GM23338 (cell line): Measurements from ENCODE around the gene COL9A3. TPM values are rescaled to one million over a fixed set of nuclear protein-coding genes. Genes with fewer than 3 reads are reported as not detected.

ENCODE experiments used
- ATAC-seq: fragments of 200-7000 bp; cut with Tn5 transposase; 3 replicates; pipeline ENCODE4 v1.9.1; 2020
- DNase-seq: peaks from one replicate; pipeline ENCODE4 v3.0.0-alpha.2; 2015; ENCODE audit warnings: low spot score
- H2AFZ ChIP-seq: fragments of 200-600 bp; sonication (generic); 2 replicates; pipeline ENCODE4 v1.8.0; 2016; ENCODE audit warnings: antibody characterized with exemption, mild to moderate bottlenecking, moderate library complexity
- H3F3A ChIP-seq: fragments of 200-600 bp; sonication (generic); replicated peaks from 2 replicates; pipeline ENCODE4 v1.8.0; 2017; ENCODE audit warnings: antibody characterized with exemption, mixed run types, low read depth
- H3K27ac ChIP-seq: fragments of 200-600 bp; sonication (generic); 2 replicates; pipeline ENCODE4 v1.6.1; 2016; ENCODE audit warnings: low read depth
- H3K27me3 ChIP-seq: fragments of 200-600 bp; sonication (generic); 2 replicates; pipeline ENCODE4 v1.8.0; 2016; ENCODE audit warnings: mild to moderate bottlenecking, mixed run types, moderate library complexity; ENCODE audit not compliant: insufficient read depth
- H3K36me3 ChIP-seq: fragments of 200-600 bp; sonication (generic); 2 replicates; pipeline ENCODE4 v1.8.0; 2016; ENCODE audit warnings: mild to moderate bottlenecking; ENCODE audit not compliant: insufficient read depth
- H3K4me1 ChIP-seq: fragments of 200-600 bp; sonication (generic); 2 replicates; pipeline ENCODE4 v1.8.0; 2016; ENCODE audit warnings: mild to moderate bottlenecking, moderate library complexity; ENCODE audit not compliant: insufficient read depth
- H3K4me2 ChIP-seq: fragments of 200-600 bp; sonication (generic); 2 replicates; pipeline ENCODE4 v1.7.1; 2017; ENCODE audit warnings: mixed run types
- H3K4me3 ChIP-seq: fragments of 200-600 bp; sonication (generic); 2 replicates; pipeline ENCODE4 v1.6.1; 2016; ENCODE audit warnings: mixed run types
- H3K79me2 ChIP-seq: fragments of 200-600 bp; sonication (generic); replicated peaks from 2 replicates; pipeline ENCODE4 v1.8.0; 2017; ENCODE audit warnings: mild to moderate bottlenecking; ENCODE audit not compliant: insufficient read depth
- H3K9me2 ChIP-seq: fragments of 200-600 bp; sonication (generic); 2 replicates; pipeline ENCODE4 v1.8.0; 2017; ENCODE audit not compliant: insufficient read depth
- H4K20me1 ChIP-seq: fragments of 200-600 bp; sonication (generic); replicated peaks from 2 replicates; pipeline ENCODE4 v1.8.0; 2017; ENCODE audit warnings: mild to moderate bottlenecking; ENCODE audit not compliant: insufficient read depth
- H3K27ac Mint-ChIP-seq: 2 replicates; pipeline ENCODE4 v1.8.0; 2020; ENCODE audit warnings: inconsistent platforms, mild to moderate bottlenecking, moderate library complexity, mixed read lengths
- H3K27me3 Mint-ChIP-seq: 3 replicates; pipeline ENCODE4 v1.8.0; 2022; ENCODE audit warnings: low read depth, mild to moderate bottlenecking, moderate library complexity, mixed read lengths, inconsistent platforms; ENCODE audit not compliant: insufficient read depth, poor library complexity
- H3K36me3 Mint-ChIP-seq: 3 replicates; pipeline ENCODE4 v1.8.0; 2021; ENCODE audit warnings: low read depth, mild to moderate bottlenecking, inconsistent platforms, moderate library complexity, mixed read lengths
- H3K4me1 Mint-ChIP-seq: 3 replicates; pipeline ENCODE4 v1.8.0; 2020; ENCODE audit warnings: mild to moderate bottlenecking, inconsistent platforms, mixed read lengths
- H3K4me3 Mint-ChIP-seq: 3 replicates; pipeline ENCODE4 v1.8.0; 2021; ENCODE audit warnings: moderate library complexity, mild to moderate bottlenecking, inconsistent platforms, mixed read lengths
- H3K9me3 Mint-ChIP-seq: 3 replicates; pipeline ENCODE4 v1.8.0; 2020; ENCODE audit warnings: moderate library complexity, mild to moderate bottlenecking, inconsistent platforms, mixed read lengths
- EZH2phosphoT487 ChIP-seq: fragments of 200-600 bp; sonication (generic); IDR thresholded peaks from one replicate; pipeline ENCODE4 v1.8.1; 2018; ENCODE audit warnings: antibody characterized with exemption; ENCODE audit not compliant: unreplicated experiment
- JUNB ChIP-seq: IDR thresholded peaks from one replicate; pipeline ENCODE4 v1.6.1; 2016; ENCODE audit warnings: antibody characterized with exemption; ENCODE audit not compliant: unreplicated experiment
- POLR2AphosphoS5 ChIP-seq: IDR thresholded peaks from 2 replicates; pipeline ENCODE4 v1.6.1; 2016; ENCODE audit warnings: antibody characterized with exemption, low read depth
- ZNF331 ChIP-seq: fragments of 250-450 bp; sonication (Bioruptor Pico); IDR thresholded peaks from 2 replicates; pipeline ENCODE4 v1.5.0; 2020; ENCODE audit warnings: low read depth, mild to moderate bottlenecking, moderate library complexity
- ZNF462 ChIP-seq: fragments of 250-450 bp; sonication (Bioruptor Pico); IDR thresholded peaks from 2 replicates; pipeline ENCODE4 v1.5.0; 2020; ENCODE audit warnings: mild to moderate bottlenecking, moderate library complexity
- polyA plus RNA-seq: library from polyadenylated mRNA; unstranded; fragments of >200 nt; fragmentation: Nextera tagmentation; extraction: Ambion mirVana; gene quantifications from 2 replicates; pipeline ENCODE4 v1.2.1, GENCODE V29; 2016
- total RNA-seq: library from RNA; depleted of rRNA; stranded (reverse); fragments of >200 nt; shearing (Covaris generic); gene quantifications from 2 replicates; pipeline ENCODE4 v1.2.3, GENCODE V29; 2014
- TF ChIP-seq, protein P1 (sequence below): IDR thresholded peaks from one replicate; pipeline ENCODE4 v1.6.1; 2018; ENCODE audit warnings: antibody characterized with exemption; ENCODE audit not compliant: unreplicated experiment

COL9A3 gene
- total and polyA plus RNA-seq, 2 experiments from 2014 or later = 74.9 to 113 TPM

DNA sequence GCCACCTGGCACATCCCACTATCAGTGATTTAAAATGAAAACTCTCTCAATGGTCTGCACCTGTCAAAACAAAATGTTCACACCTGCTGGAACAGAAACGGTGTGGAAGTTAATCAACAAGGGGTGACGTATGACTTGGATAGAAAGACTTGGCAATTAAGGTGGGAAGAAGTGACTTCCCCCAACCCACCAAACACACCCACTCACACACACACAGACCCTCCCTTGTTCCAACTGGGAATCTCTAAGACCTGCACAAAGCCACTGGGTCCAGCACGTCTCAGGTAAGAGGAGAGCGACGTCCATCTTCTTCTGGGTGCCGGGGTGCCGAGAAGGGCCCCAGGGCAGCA, 69.8 kb downstream of the COL9A3 start (continued):
- no peak for TF ChIP-seq ZNF462 (CRISPR knock-in tag)
- no peak for TF ChIP-seq POLR2AphosphoS5
- no peak for TF ChIP-seq JUNB
- TF ChIP-seq ZNF331 (CRISPR knock-in tag) = no peak

DNA sequence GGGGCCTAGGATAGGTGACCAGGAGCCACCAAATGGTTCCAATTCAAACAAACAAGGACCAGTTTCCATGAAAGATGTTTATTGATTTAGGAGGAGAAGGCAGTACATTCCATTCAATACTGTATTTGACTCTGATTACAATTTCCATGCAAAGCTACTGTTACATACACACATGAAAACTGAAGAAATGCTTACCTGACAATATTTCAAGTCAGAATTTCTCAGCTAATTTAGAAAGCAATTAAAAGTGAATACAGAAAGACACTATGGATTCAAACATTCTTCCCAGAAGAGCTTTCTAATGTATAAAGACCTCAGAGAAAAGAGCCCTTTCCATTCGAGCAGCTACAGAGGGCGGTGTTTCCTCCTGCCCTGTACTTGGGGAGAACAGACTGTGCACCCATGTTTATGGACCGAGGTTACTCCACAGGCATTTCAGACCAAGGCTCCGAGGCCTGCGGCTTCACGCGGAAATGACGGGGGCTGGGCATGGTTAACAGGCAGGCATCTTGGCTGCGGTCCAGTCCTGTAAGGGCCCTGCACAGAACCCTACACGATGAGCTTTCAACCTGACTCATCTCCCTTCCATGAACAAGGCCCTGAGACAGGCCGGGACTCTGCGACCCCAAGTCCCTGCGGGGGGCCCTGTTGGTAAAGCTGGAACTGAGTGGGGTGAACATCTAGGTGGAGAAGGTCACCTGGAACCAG, 70.5 kb downstream of the COL9A3 start:
- no peaks in the 10 kb centered on the region for H3K79me2 ChIP-seq
- no peak overlapping the region for H3K4me3 ChIP-seq
- peaks cover 21% of the 10 kb centered on the region for H4K20me1 ChIP-seq
- no peak overlapping the region for H2AFZ ChIP-seq
- Mint-ChIP-seq H3K27ac (no peak overlapping the region), H3K4me1 (peaks cover 35% of the 10 kb centered on the region), H3K9me3 (no peaks in the 10 kb centered on the region), H3K36me3 (peaks cover 62% of the 10 kb centered on the region), H3K4me3 (no peak overlapping the region), H3K27me3 (peaks cover 17% of the 10 kb centered on the region)
- ATAC-seq (no peak), DNase-seq (no peak)
- H3K27ac ChIP-seq = peak overlapping the region; percentile 69
- peaks cover 18% of the 10 kb centered on the region for H3K4me1 ChIP-seq
- H3F3A ChIP-seq = peaks cover 75% of the 10 kb centered on the region; the same call in 1 of the 2 replicates
- H3K36me3 ChIP-seq = peaks cover 53% of the 10 kb centered on the region
- no peaks in the 10 kb centered on the region for H3K9me2 ChIP-seq
- no peaks in the 10 kb centered on the region for H3K27me3 ChIP-seq
- no peak overlapping the region for H3K4me2 ChIP-seq
- TF ChIP-seq, protein P1, sequence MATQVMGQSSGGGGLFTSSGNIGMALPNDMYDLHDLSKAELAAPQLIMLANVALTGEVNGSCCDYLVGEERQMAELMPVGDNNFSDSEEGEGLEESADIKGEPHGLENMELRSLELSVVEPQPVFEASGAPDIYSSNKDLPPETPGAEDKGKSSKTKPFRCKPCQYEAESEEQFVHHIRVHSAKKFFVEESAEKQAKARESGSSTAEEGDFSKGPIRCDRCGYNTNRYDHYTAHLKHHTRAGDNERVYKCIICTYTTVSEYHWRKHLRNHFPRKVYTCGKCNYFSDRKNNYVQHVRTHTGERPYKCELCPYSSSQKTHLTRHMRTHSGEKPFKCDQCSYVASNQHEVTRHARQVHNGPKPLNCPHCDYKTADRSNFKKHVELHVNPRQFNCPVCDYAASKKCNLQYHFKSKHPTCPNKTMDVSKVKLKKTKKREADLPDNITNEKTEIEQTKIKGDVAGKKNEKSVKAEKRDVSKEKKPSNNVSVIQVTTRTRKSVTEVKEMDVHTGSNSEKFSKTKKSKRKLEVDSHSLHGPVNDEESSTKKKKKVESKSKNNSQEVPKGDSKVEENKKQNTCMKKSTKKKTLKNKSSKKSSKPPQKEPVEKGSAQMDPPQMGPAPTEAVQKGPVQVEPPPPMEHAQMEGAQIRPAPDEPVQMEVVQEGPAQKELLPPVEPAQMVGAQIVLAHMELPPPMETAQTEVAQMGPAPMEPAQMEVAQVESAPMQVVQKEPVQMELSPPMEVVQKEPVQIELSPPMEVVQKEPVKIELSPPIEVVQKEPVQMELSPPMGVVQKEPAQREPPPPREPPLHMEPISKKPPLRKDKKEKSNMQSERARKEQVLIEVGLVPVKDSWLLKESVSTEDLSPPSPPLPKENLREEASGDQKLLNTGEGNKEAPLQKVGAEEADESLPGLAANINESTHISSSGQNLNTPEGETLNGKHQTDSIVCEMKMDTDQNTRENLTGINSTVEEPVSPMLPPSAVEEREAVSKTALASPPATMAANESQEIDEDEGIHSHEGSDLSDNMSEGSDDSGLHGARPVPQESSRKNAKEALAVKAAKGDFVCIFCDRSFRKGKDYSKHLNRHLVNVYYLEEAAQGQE = no peak
- TF ChIP-seq JUNB (no peak), EZH2phosphoT487 (no peak), POLR2AphosphoS5 (no peak)
